IMR-90 (cell line): ENCODE results near the gene SLC17A5. TPM values are rescaled to one million over a fixed set of nuclear protein-coding genes. Genes with fewer than 3 reads are reported as not detected.

ENCODE experiments used
- microRNA-seq, 2 experiments: library from miRNA; stranded (forward) in 1 of 2; unstranded in 1 of 2; fragments of 10-50 nt in 1 of 2; fragments of <30 nt in 1 of 2; gene quantifications in 1 of 2; microRNA quantifications in 1 of 2; one replicate each; pipeline versions ENCODE3 to v1.1.0; 2013 to 2020; ENCODE audit not compliant: insufficient read depth in 1 of 2, insufficient read length in 1 of 2, unreplicated experiment in 1 of 2
- polyA plus RNA-seq, 3 experiments: library from polyadenylated mRNA; depleted of rRNA; stranded (reverse); fragments of >200 nt; gene quantifications; 2 replicates each; pipeline ENCODE4 v1.2.3, GENCODE V29; 2012; ENCODE audit warnings: low replicate concordance in 1 of 3
- small RNA-seq, 5 experiments: library from RNA; depleted of rRNA; stranded (forward); fragments of <200 nt; gene quantifications; one replicate each; pipeline ENCODE3, GENCODE V24; 2012
- total RNA-seq: library from RNA; depleted of rRNA; stranded (reverse); fragments of >200 nt; gene quantifications from 2 replicates; pipeline ENCODE4 v1.2.3, GENCODE V29; 2012; rRNA removed

SLC17A5 gene
- total and polyA plus RNA-seq, 2 of the 4 experiments (the other 2 are of a cell fraction): 20.8 to 27.2 TPM

Small RNA genes lying within 50 kb of the gene (microRNA-seq; reads per million reads assigned to microRNA genes)
- not detected for gene RPS27P15 (ENCODE audit: insufficient read depth, insufficient read length)

Small RNA genes lying within 50 kb of the gene (small RNA-seq; reads per million reads assigned to genes)
- 0 reads per million in 5 experiments for gene RPS27P15

Other genes with a start within 250 kb of the SLC17A5 start
- gene CGAS, start 201.7 kb downstream of the SLC17A5 start, total RNA-seq: 1.6 and 4.2 TPM in 2 replicates
- gene CGAS, start 201.7 kb downstream of the SLC17A5 start, polyA plus RNA-seq (2012; rRNA removed): 1.3 and 1.5 TPM in 2 replicates
- 34.7 and 39.8 TPM in 2 replicates for gene MTO1, start 192.3 kb downstream of the SLC17A5 start, total RNA-seq
- gene MTO1, start 192.3 kb downstream of the SLC17A5 start, polyA plus RNA-seq (2012; rRNA removed): 12.7 and 15.0 TPM in 2 replicates
- 28,223 and 30,152 TPM in 2 replicates for gene EEF1A1, start 133.0 kb downstream of the SLC17A5 start, total RNA-seq
- gene EEF1A1, start 133.0 kb downstream of the SLC17A5 start, polyA plus RNA-seq (2012; rRNA removed): 11,870 and 14,757 TPM in 2 replicates
- gene CD109, start 42.2 kb upstream of the SLC17A5 start, total RNA-seq: 5.0 and 7.2 TPM in 2 replicates
- 2.6 and 3.6 TPM in 2 replicates for gene CD109, start 42.2 kb upstream of the SLC17A5 start, polyA plus RNA-seq (2012; rRNA removed)